HL-60 (cell line): ENCODE results near the gene TIMM8B.

ENCODE experiments used
- GABPA ChIP-seq: IDR thresholded peaks from 2 replicates; pipeline ENCODE4 v1.6.1; 2012; ENCODE audit warnings: low read depth
- POLR2AphosphoS5 ChIP-seq: IDR thresholded peaks from 2 replicates; pipeline ENCODE4 v1.6.1; 2012; ENCODE audit warnings: low read depth
- REST ChIP-seq: IDR thresholded peaks from 2 replicates; pipeline ENCODE4 v1.6.1; 2012; ENCODE audit warnings: low read depth; ENCODE audit not compliant: insufficient replicate concordance
- TF ChIP-seq, protein P1 (sequence below): IDR thresholded peaks from one replicate; pipeline ENCODE4 v1.5.1; 2011; ENCODE audit warnings: low read length, control low read depth, inconsistent platforms; ENCODE audit not compliant: insufficient read depth

DNA sequence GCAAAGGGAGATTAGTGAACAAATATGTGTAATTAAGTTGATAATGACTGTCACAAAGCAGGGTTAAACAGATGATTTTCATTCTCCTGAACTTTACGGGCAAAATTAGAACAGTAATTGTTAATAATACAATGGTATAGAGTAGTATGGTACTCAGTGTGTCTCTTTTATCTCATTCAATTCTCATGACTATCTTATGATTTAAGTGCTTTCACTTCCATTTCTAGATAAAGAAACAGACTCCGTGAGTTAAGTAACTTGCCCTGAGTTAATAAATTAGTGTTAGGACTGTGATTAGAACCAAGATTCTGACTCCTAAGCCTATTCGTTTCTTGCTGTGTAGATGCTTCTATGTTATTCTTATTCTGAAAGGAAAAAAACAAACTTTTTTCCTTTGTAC is 34.8 kb downstream of the TIMM8B start:
- TF ChIP-seq POLR2AphosphoS5 = no peak
- TF ChIP-seq, protein P1, sequence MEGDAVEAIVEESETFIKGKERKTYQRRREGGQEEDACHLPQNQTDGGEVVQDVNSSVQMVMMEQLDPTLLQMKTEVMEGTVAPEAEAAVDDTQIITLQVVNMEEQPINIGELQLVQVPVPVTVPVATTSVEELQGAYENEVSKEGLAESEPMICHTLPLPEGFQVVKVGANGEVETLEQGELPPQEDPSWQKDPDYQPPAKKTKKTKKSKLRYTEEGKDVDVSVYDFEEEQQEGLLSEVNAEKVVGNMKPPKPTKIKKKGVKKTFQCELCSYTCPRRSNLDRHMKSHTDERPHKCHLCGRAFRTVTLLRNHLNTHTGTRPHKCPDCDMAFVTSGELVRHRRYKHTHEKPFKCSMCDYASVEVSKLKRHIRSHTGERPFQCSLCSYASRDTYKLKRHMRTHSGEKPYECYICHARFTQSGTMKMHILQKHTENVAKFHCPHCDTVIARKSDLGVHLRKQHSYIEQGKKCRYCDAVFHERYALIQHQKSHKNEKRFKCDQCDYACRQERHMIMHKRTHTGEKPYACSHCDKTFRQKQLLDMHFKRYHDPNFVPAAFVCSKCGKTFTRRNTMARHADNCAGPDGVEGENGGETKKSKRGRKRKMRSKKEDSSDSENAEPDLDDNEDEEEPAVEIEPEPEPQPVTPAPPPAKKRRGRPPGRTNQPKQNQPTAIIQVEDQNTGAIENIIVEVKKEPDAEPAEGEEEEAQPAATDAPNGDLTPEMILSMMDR = no peak
- TF ChIP-seq GABPA = no peak
- no peak for TF ChIP-seq REST
